ENCODE data around the gene SMIM11. TPM values are rescaled to one million over a fixed set of nuclear protein-coding genes. Genes with fewer than 3 reads are reported as not detected.
A peak's percentile ranks its signal among the peaks of the same experiment; 100 is the strongest.
"Not testable (repeated sequence)": the region's sequence is repeated elsewhere in the genome, so short reads cannot be mapped to it uniquely, and the experiment has no call there.

The SMIM11 gene
- total RNA-seq, 1 donor from 2014 or later, result 29.2 TPM

DNA sequence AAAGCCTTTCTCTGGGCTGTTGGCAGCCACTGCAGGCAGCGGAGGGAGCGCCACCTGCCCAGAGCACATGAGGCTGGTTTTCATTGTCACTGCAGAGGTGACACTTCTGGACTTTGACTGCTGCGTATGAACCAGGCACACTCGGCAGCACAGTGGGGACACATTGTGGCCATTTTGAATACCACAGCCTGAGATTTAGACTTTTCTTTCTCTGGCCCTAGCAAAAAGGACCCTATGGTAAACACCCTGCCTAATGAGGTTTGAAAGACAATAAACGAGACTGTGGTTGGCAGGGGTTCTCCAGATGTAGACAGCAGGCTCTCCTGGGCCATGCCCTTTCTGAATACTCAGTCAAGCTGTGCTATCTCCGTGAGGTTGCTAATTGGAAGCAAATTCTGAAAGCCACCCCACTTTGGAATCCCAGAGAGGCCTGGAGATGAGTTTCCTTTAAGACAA lies 23.5 kb upstream of the SMIM11 start:
- DNase-seq (ENCODE audit: low spot score), result no peak
- intact Hi-C loops (cut with DNase I), result loop anchor here (2.0 kb wide), 1 partner anchor 427 kb away; no protein-coding TSS in a partner anchor
- ATAC-seq, result peak; percentile 83

DNA sequence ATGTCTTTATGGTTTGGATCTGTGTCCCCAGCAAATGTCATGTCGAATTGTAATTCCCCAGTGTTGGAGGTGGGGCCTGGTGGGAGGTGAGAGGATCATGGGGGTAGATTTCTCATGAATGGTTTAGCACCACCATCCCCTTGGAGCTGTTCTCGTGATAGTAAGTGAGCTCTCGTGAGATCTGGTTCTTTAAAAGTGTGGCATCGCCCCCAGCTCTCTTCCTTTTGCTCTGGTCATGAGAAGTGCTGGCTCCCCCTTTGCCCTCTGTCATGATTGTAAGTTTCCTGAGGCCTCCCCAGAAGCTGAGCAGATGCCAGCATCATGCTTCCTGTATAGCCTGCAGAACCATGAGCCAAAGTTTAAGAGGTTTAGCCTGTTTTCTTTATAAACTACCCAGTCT lies 22.8 kb upstream of the SMIM11 start:
- DNase-seq (ENCODE audit: low spot score), result no peak
- ATAC-seq, result no peak
- intact Hi-C loops (cut with DNase I), result no loop called here

DNA sequence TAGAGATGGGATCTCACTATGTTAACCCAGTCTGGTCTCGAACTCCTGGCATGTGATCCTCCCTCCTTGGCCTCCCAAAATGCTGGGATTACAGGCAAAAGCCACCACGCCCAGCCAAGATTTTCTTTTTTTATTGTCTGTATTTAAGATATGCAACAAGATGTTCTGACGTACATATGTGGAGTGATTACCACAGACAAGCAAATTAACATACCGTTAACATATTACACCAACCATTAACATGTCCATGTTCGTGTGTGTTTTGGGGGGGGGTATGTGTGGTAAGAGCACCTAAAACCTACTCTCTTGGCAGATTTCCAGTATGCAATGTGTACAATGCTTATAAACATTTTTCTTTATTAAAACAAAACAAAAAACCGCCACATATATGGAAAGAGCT lies 22.1 kb upstream of the SMIM11 start:
- ATAC-seq (no peak), DNase-seq (ENCODE audit: low spot score) (no peak)
- intact Hi-C loops (cut with DNase I), result no loop called here

DNA sequence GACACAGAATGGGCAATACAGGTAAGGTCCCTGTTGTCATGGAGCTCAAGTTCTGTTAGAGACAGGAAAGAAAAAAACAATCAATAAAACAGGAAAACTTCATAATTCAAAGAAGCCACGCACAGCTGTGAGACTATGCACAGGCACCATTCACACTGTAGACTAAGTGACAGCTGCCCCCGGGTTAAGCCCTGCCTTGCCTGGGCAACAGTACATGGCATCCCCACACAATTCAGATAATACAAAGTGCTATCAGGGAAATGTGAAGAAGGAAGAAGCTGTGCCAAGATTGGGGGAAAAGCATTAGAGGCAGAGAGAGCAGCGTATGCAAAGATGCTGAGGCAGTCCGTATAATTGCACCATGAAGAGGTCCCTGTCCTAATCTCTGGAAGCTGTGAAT lies 20.5 kb upstream of the SMIM11 start:
- intact Hi-C loops (cut with DNase I), result no loop called here
- DNase-seq (ENCODE audit: low spot score) (peak; percentile 2), ATAC-seq (no peak)

DNA sequence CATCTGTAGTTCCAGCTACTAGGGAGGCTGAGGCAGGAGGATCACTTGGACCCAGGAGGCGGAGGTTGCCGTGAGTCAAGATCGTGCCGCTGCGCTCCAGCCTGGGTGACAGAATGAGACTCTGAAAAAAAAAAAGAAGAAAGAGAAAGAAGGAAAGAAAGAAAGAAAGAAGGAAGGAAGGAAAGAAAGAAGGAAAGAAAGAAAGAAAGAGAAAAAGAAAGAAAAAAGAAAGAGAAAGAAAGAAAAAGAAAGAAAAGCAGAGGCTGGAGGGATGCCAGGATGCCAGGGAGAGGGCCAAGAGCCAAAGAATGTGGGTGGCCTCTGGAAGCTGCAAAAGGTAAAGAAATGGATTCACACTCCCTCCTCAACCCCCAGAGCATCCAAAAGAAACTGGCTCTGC lies 19.7 kb upstream of the SMIM11 start:
- ATAC-seq (no peak), DNase-seq (ENCODE audit: low spot score) (peak; percentile 30)
- intact Hi-C loops (cut with DNase I), result no loop called here

DNA sequence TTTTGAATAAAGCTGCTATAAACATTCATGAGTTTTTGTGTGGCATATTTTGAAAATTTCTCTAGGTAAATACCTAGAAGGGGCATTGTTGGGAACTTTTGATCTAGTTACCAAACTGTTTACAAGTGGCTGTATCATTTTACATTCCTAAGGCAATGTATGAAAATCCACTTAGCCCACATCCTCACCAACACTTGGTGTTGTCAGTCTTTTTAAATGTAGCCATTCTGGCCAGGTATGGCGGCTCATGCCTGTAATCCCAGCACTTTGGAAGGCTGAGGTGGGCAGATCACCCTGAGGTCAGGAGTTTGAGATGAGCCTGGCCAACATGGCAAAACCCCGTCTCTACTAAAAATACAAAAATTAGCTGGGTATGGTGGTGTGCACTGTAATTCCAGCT lies 17.4 kb upstream of the SMIM11 start:
- ATAC-seq (no peak), DNase-seq (ENCODE audit: low spot score) (peak; percentile 22)
- intact Hi-C loops (cut with DNase I), result no loop called here

DNA sequence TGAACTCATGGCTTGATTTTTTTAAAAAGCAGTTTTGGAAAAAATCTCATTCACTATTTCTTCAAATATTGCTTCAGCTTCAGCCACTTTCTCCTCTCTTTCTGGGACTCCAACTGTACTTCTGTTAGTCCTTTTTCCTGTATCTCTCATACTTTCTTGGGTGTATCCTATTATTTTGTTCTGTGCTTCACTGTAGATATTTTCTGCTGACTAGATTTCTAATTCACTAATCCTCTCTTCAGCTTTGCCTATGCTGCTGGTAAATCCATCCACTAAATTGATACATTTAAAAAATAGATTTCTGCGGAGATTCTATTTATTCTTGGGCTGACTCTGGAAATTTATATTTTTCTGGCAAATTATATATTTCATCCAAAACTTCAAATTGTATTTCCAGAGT lies 16.4 kb upstream of the SMIM11 start:
- intact Hi-C loops (cut with DNase I), result no loop called here
- ATAC-seq (no peak), DNase-seq (ENCODE audit: low spot score) (no peak)

DNA sequence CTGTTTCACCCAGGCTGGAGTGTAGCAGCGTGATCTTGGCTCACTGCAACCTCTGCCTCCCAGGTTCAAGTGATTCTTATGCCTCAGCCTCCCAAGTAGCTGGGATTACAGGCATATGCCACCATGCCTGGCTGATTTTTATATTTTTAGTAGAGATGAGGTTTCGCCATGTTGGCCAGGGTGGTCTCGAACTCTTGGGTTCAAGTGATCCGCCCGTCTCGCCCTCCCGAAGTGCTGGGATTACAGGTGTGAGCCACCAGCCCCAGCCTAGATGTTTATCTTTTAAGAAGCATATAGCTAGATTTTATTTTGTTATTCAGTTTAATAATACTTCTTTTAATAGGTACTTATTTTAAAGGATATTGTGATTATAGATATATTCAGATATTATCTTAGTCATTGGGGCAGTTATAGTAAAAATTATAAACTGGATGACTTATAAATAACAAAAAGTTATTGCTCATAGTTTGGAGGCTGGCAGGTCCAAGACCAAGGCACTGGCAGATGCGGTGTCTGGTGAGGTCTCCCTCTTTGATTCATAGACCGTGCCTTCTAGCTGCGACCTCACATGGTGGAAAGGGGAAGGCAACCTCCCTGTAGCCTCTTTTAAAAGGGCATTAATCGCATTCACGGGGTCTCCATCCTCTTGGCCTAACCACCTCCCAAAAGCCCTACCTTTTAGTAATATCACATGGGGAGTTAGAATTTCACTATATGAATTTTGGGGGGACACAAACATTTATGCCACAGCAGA lies 14.6 kb upstream of the SMIM11 start:
- DNase-seq (ENCODE audit: low spot score) (no peak), ATAC-seq (no peak)
- intact Hi-C loops (cut with DNase I), result no loop called here

DNA sequence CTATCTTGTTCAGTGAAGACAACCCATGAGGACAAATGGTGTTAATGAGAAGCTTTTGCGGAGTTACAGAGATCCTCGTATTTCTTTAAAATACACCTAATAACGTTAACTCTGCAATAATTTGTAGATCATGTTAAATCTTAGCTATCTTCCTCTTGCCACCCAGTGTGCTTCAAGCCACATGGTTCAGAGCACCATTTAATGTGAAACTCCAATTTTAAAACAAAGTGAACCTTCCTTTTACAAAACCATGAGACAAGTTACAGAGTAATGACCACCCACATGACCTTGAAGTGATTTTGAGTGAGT lies 13.2 kb upstream of the SMIM11 start:
- DNase-seq (ENCODE audit: low spot score) (no peak), ATAC-seq (peak; percentile 27)
- intact Hi-C loops (cut with DNase I), result no loop called here

DNA sequence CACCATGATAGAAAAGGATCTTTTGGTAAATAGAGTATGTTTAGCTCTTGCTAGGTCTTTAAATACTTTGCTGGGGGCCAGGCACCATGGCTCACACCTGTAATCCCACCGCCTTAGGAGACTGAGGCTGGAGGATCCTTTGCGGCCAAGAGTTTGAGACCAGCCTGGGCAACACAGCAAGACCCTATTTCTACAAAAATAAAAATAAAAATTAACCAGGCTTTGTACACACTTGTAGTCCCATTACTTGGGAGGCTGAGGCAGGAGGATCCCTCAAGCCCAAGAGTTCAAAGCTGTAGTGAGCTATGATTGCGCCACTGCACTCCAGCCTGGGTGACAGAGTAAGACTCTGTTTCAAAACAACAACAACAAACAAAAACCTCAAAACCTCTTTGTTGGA lies 12.6 kb upstream of the SMIM11 start:
- intact Hi-C loops (cut with DNase I), result no loop called here

DNA sequence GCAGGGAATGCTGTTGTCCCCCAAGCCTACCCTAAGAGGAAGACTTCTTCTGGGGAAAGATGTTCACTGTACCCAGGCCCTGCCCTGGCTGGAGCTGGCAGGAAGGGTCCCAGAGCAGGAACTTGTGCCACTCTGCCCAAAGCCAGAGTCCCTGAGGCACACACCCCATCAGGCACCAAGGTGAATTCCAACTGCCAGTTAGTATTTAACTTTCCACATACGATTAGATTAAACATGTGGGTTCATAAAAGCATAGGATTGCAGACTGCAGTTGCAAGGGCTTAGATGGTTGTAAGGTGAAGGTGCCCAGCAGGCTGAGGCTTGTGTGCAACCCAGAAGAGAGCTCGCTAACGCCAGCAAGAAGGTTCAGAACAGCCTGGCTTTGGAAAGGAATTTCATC lies 11.6 kb upstream of the SMIM11 start, which contains the start of gene KCNE2:
Gene KCNE2, plus strand, starts transcription at position 274 of the 400 bp plus-strand sequence. CDS start 6,473 bp downstream, outside the sequence.
- no peak for ATAC-seq
- intact Hi-C loops (cut with DNase I), result no loop called here
- peak; percentile 37 for DNase-seq (ENCODE audit: low spot score)

More for the DNA sequence above, 12.6 kb upstream of the SMIM11 start:
- no peak for ATAC-seq
- DNase-seq (ENCODE audit: low spot score), result peak; percentile 7

DNA sequence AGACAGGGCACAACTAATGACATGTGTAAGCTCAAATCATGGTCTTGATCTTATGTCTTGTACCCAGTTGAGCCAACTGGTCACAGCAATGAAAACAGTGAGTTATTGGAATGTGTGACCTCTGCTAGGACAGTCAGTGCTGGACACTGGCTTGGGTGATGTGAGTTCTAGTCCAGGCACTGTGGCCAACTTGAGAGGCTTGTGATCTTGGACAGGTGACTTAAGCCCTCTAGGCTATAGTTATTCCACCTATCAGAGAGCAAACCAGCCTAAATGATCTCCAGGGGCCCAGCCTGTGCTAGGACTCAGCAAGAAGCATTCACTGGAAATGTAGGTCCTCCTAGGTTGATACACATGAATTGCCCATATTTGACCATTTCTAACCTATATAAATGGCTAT lies 10.4 kb upstream of the SMIM11 start:
- DNase-seq (ENCODE audit: low spot score), result peak; percentile 15
- no peak for ATAC-seq
- intact Hi-C loops (cut with DNase I), result no loop called here

DNA sequence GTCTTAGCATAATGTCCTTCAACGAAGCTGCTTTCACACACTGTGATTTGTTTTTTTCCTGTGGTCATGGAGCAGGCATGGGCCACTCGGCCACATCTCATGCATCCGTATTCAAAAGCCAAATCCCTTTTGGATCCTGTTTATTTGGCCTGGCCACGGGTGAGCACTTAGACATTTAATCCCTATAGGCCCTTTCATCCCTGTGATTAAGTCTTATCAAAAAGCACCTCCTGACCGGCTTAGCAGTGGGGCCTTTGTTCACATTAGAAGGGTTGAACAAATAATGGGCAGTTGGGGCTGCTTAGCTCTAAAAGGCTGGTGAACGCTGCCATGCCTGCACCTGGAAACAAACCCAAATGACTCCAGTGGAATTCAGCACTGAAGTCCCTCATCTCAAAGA lies 9.5 kb upstream of the SMIM11 start:
- DNase-seq (ENCODE audit: low spot score) (peak; percentile 23), ATAC-seq (no peak)
- intact Hi-C loops (cut with DNase I), result no loop called here

DNA sequence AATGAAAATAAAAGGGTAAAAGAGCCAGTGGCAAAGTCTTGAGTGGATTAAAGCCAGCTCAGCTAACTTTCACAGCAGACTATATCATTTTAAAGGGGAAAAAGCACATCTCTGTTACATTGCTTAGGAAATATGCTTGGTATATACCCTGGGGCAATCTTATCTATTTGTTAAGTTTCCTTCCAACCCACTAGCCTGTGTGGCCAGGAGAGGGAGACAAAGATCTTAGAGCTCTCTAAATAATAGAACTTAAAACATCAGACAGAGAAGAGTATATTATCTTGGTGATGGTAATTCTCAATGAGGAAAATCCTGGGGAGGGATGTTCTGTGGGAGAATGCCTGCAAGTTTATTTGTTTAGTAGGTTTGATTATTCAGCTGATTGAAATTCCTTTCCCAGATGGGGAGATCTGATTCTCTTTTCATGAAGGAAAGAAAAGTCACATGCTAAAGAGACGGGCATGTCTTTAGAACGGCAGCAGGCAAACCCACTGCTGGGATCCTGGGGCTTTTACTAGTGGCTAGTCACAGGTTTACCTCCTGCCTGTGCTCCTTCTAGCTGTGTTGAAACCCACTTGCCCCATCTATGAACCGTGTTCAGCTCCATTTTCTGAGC lies 7.9 kb upstream of the SMIM11 start:
- DNase-seq (ENCODE audit: low spot score), result peak; percentile 60
- peak; percentile 67 for ATAC-seq
- intact Hi-C loops (cut with DNase I), result no loop called here

DNA sequence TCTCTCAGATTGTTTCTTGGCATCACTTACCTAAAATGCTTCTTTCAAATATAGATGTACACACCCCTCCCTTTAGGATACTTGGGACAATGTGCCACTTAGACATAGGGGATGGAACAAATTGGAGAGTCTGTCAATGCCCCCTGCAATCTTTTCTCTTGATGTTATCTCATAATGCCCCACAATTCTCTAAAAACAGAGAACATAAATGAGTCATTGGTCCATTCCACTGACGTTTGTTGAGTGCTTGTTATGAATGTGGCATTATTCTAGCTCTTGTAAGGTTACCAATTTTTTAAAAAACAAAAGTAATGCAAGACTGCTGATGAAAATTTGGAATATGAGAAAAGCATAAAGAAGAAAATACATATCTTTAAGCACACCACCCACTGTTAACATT lies 5.6 kb upstream of the SMIM11 start:
- intact Hi-C loops (cut with DNase I), result no loop called here
- ATAC-seq, result no peak

DNA sequence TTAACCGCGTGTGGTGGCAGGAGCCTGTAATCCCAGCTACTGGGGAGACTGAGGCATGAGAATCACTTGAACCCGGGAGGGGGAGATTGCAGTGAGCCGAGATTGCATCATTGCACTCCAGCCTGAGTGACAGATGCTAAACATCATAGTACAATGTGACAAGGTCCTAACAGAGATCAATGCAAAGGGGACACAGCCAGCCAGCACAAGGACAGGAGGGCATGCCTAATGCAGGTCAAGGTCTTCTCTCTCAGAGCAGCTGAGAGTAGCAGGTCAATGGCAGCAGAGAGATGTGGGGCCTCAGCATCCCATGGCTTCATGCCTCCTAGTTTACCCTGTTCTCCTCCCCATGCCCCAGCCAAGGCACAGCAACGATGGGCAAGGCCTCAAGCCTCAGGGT lies 3.0 kb upstream of the SMIM11 start:
- intact Hi-C loops (cut with DNase I), result no loop called here
- DNase-seq (ENCODE audit: low spot score), result no peak
- ATAC-seq, result no peak

More for the DNA sequence above, 5.6 kb upstream of the SMIM11 start:
- no peak for DNase-seq (ENCODE audit: low spot score)

DNA sequence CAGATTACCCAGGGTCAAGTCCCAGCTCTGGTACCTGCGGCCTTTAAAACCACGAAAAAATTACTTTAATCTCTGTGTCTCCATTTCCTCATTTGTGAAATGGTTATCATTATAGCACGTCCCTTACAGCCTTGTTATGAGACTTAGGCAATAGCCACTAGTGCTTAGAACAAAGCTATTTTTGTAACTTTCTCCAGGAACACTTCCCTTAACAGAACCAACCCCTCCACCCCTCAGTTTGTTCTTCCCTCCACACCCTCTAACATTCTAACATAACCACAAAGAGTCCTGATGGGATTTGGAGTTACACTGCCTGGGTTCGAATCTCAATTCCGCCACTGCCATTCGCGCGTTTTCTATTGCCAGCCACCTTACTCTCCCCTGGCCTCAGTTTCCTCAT lies 845 bp upstream of the SMIM11 start:
- intact Hi-C loops (cut with DNase I); DNase-seq (ENCODE audit: low spot score): not testable (repeated sequence)
- ATAC-seq, result peak; percentile 52

DNA sequence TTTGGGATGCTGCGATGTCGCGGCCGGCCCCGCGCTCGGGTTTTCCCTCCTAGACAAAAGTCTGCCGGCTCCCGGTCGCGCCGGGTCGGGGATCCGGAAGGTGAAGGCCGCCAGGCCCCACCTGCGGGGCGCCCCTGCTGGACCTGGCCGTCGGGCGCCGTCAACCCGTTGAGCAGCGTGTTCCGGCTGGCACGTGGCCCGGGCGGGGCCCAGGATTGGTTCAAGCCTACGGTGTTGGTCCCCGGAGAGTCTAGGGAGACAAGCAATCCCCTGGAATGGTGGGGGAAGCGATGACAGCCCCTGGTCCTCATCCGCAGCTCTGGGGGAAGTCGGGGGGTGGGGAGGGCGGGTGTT lies 289 bp downstream of the SMIM11 start:
- ATAC-seq, result peak; percentile 66
- DNase-seq (ENCODE audit: low spot score); intact Hi-C loops (cut with DNase I): not testable (repeated sequence)

DNA sequence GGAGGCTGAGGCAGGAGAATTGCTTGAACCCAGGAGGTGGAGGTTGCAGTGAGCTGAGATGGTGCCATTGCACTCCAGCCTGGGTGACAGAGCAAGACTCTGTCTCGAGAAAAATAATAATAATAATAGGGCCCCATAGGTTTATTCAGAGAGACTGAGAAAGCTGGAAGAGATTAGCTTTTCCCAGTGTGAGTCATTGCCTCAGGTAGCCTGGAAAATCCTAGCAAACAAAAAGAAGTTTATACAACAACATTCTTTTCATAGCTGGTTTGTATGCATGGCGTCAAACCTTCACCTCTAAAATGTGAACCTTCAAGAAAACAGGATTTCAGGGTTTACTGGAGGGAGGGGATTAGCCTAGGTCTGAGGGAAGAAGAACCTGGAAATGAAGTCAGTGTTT lies 7.8 kb downstream of the SMIM11 start:
- DNase-seq (ENCODE audit: low spot score); ATAC-seq; intact Hi-C loops (cut with DNase I): not testable (repeated sequence)

DNA sequence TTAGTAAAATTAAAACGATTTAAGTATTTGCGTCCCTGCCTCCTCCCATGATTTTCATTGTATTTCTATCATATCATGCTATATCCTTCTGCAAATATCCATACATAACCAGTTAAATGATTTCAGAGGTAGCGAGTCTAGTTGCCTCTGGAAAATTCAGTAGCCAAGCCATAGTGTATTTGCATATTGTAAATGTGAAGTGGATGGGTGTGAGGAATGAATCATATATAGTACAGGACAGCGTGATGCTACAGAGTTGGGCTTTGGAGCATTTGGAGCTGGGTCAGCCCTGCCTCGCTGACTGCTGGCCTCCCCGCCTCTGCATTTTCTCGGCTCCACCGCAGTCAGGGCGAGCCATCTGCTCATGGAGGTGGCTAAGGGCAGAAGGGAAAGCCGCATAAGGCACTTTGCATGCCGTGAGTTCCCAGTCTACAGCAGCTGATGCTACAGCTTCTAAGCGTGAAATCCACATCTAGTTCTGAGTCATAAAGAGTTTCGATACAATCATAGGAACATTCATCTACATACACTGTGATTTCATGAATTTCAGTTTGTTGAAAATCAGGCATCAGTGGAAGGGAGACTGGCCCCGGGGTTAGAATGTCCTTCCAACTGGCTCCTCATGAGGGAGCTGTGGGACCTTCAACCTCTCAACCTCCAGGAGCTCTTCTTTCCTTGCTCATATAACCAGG lies 8.6 kb downstream of the SMIM11 start:
- ATAC-seq; DNase-seq (ENCODE audit: low spot score); intact Hi-C loops (cut with DNase I): not testable (repeated sequence)

All from sciatic nerve (tissue), 2 donors.